ENCODE data around the gene LAMC2. TPM values are rescaled to one million over a fixed set of nuclear protein-coding genes. Genes with fewer than 3 reads are reported as not detected.
"Not testable (repeated sequence)": the region's sequence is repeated elsewhere in the genome, so short reads cannot be mapped to it uniquely, and the experiment has no call there.

Gene LAMC2
- total and polyA plus RNA-seq, 9 of the 15 experiments (the other 6 are each of a cell fraction or from before 2014, with no cell fraction given): 0.02 to 0.03 TPM; not detected in 7

GRCh38 chr1:183273300-183273699 lies 87.2 kb downstream of the LAMC2 start:
- no peaks in the 10 kb centered on the region for H3K36me3 ChIP-seq (ENCODE audit: control insufficient read depth, insufficient read depth, low read length)
- H3K4me3 ChIP-seq: no peak overlapping the region
- H3K9me3 ChIP-seq (replicated peaks; ENCODE audit: control insufficient read depth, insufficient read depth, low read depth, low read length): no peaks in the 10 kb centered on the region
- H3K27ac ChIP-seq (ENCODE audit: extremely low read depth, low read depth, low read length): no peak overlapping the region
- FAIRE-seq: no peak
- H3K79me2 ChIP-seq (ENCODE audit: control insufficient read depth, insufficient read depth, low read length): no peaks in the 10 kb centered on the region
- TF ChIP-seq CREM (IDR thresholded peaks at IDR 0.05; ENCODE audit: low read depth) (no peak), TCFL5 (CRISPR knock-in tag; conservative IDR thresholded peaks at IDR 0.05) (no peak), ZNF143 (CRISPR knock-in tag; IDR thresholded peaks at IDR 0.05) (no peak), KLF1 (tag; IDR thresholded peaks at IDR 0.05) (peak; percentile 58; the same call in 1 of the 2 replicates), KHSRP (IDR thresholded peaks at IDR 0.05) (no peak), E2F3 (CRISPR knock-in tag; IDR thresholded peaks at IDR 0.05) (no peak), WHSC1 (IDR thresholded peaks at IDR 0.05; ENCODE audit: low read length) (no peak), TAF1 (IDR thresholded peaks at IDR 0.05; ENCODE audit: control insufficient read depth, extremely low read depth, insufficient read depth, low read length, severe bottlenecking) (no peak)
- WGBS (ENCODE audit: insufficient coverage, low coverage, missing lambda C conversion rate): 0% methylated on average over 5 of the region's 5 CpGs
- H3K4me1 ChIP-seq (replicated peaks in 1 of 2; ENCODE audit: control insufficient read depth in 2 of 2, insufficient read depth in 2 of 2, low read length in 2 of 2): no peaks in the 10 kb centered on the region
- no peaks in the 10 kb centered on the region for H3K9me1 ChIP-seq (ENCODE audit: control insufficient read depth, insufficient read depth, low read length)
- H3K4me2 ChIP-seq (ENCODE audit: insufficient read depth, low read length): no peak overlapping the region
- no TSS peak for BruUV-seq (replicated peaks)
- peaks cover 4 to 38% of the 10 kb centered on the region in 2 experiments; a peak in 4 of 5 replicates for H3K27me3 ChIP-seq (ENCODE audit: control insufficient read depth in 2 of 2, insufficient read depth in 2 of 2, low read length in 2 of 2)
- H4K20me1 ChIP-seq (replicated peaks; ENCODE audit: control insufficient read depth, insufficient read depth, low read length): no peaks in the 10 kb centered on the region
- POLR2A ChIA-PET: interaction anchor here (1.2 kb wide), 1 partner anchor 11 kb away, joined by 3 read pairs; no protein-coding TSS in a partner anchor
- H3K9ac ChIP-seq (ENCODE audit: insufficient read depth in 1 of 2, low read depth in 2 of 2, low read length in 2 of 2): no peak overlapping the region
- ATAC-seq: no peak
- no peak for DNase-seq (ENCODE audit: extremely low read depth in 1 of 4, low spot score in 3 of 4)
- CTCF ChIA-PET (ENCODE audit: low intra/inter-chr PET ratio): interaction anchor here (0.7 kb wide), 1 partner anchor 233 kb away, joined by 3 read pairs; no protein-coding TSS in a partner anchor
- intact Hi-C loops (cut with micrococcal nuclease) (no loop called here), in situ Hi-C loops (cut with MboI) (no loop called here)
- no peak overlapping the region for H2AFZ ChIP-seq (ENCODE audit: low read depth, low read length)

GRCh38 chr1:183273984-183274383 lies 87.9 kb downstream of the LAMC2 start:
- H3K79me2 ChIP-seq (ENCODE audit: control insufficient read depth, insufficient read depth, low read length); H2AFZ ChIP-seq (ENCODE audit: low read depth, low read length); H3K4me1 ChIP-seq (replicated peaks in 1 of 2; ENCODE audit: control insufficient read depth in 2 of 2, insufficient read depth in 2 of 2, low read length in 2 of 2); H3K9ac ChIP-seq (ENCODE audit: insufficient read depth in 1 of 2, low read depth in 2 of 2, low read length in 2 of 2); H3K36me3 ChIP-seq (ENCODE audit: control insufficient read depth, insufficient read depth, low read length); FAIRE-seq; H4K20me1 ChIP-seq (replicated peaks; ENCODE audit: control insufficient read depth, insufficient read depth, low read length); intact Hi-C loops (cut with micrococcal nuclease); ATAC-seq; H3K9me1 ChIP-seq (ENCODE audit: control insufficient read depth, insufficient read depth, low read length); DNase-seq (ENCODE audit: extremely low read depth in 1 of 4, low spot score in 3 of 4); H3K27ac ChIP-seq (ENCODE audit: extremely low read depth, low read depth, low read length); BruUV-seq (replicated peaks); H3K4me2 ChIP-seq (ENCODE audit: insufficient read depth, low read length); POLR2A ChIA-PET; H3K9me3 ChIP-seq (replicated peaks; ENCODE audit: control insufficient read depth, insufficient read depth, low read depth, low read length); in situ Hi-C loops (cut with MboI); H3K4me3 ChIP-seq: not testable (repeated sequence)
- CTCF ChIA-PET (ENCODE audit: low intra/inter-chr PET ratio): interaction anchor here (0.7 kb wide), 1 partner anchor 233 kb away, joined by 3 read pairs; no protein-coding TSS in a partner anchor
- H3K27me3 ChIP-seq (ENCODE audit: control insufficient read depth in 2 of 2, insufficient read depth in 2 of 2, low read length in 2 of 2): peaks cover 8 to 45% of the 10 kb centered on the region in 2 experiments; a peak in 4 of 5 replicates
- WGBS (ENCODE audit: insufficient coverage, low coverage, missing lambda C conversion rate): 5% methylated on average over 4 of the region's 4 CpGs
